ENCODE data around the gene CRTAC1.

CRTAC1 gene

DNA sequence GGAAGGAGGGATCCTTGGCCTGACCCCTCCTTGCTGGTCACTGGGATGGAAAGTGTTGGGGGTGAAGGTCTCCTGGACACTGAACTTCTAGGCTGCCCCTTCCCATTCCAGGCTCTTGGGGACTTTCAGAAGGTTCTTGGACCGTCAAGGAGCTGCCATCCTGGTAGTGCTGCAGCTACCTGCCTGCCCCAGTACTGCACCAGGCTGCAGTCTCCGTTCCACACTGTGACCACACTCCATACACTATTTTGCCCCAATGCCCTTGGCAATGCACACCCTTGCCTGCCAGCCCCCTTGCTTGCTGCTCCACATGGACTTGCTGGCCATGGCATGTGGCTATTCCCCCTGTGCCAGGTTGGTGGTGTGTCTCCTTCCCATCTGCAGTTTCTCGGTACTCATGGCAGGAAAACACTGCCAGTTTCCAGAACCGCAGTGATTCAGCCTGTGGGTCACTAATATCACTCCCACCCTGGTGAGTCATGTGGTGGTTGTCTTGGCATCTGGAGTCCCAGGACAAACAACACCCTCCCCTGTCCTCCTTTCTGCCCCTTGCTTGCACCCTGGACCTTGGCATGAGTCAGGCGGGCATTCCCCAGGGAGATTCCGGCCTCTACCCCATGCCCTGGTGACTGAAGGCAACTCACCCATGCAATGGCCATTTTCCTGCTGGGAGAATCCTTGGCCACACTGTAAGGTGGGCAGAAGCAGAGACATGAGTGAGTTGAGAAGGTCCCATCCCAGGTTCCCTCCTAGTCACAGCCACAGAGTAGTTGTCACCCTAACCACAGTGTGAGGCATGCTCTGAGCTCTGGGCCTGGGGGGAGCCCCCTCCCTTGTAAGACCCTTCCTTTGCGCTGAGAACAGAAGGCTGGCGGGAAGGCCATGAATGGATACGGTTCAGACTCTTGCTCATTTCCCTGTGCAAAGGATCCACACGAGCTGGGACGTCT lies 148.0 kb downstream of the CRTAC1 start:
- no peaks in the 10 kb centered on the region for H3K9me3 ChIP-seq
- no peak for TF ChIP-seq Cebpa-rat (IDR thresholded peaks at IDR 0.05)
- H3K4me3 ChIP-seq: no peak overlapping the region
- H3K36me3 ChIP-seq: no peaks in the 10 kb centered on the region
- H3K27ac ChIP-seq: no peak overlapping the region
- peaks cover 7% of the 10 kb centered on the region for H3K4me1 ChIP-seq
- no peaks in the 10 kb centered on the region for H3K27me3 ChIP-seq
- no peaks in the 10 kb centered on the region for H4K20me1 ChIP-seq
- H3K9ac ChIP-seq: no peak overlapping the region
- no peak overlapping the region for H3K4me2 ChIP-seq

DNA sequence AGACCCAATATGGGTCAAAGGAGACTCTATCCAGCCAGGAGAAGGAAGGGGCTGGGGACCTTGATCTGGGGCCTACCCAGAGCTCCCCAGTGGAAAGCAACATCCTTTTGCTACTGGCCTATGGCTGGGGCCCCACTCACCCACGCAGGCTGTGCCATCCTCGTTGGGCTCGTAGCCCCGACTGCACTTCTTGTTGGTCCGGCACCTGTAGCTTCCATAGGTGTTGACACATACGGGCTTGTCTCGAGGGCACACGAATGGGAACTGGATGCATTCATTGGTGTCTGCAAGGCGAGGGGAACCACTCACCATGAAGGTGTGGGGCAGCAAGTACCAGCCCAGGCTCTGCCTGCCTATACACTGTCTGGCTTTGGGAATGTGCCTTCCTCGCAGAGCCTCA lies 150.3 kb downstream of the CRTAC1 start:
- Histone ChIP-seq H3K36me3 (no peaks in the 10 kb centered on the region), H4K20me1 (no peaks in the 10 kb centered on the region), H3K4me2 (no peak overlapping the region), H3K27ac (no peak overlapping the region), H3K9ac (no peak overlapping the region), H3K4me1 (no peaks in the 10 kb centered on the region), H3K9me3 (no peaks in the 10 kb centered on the region), H3K27me3 (no peaks in the 10 kb centered on the region), H3K4me3 (no peak overlapping the region)
- no peak for TF ChIP-seq Cebpa-rat (IDR thresholded peaks at IDR 0.05)

GRCh38 chr10:97879241-97879640 lies 151.2 kb downstream of the CRTAC1 start:
- Histone ChIP-seq H3K9ac (no peak overlapping the region), H3K36me3 (no peaks in the 10 kb centered on the region), H3K4me1 (no peaks in the 10 kb centered on the region), H3K9me3 (no peaks in the 10 kb centered on the region), H3K4me3 (no peak overlapping the region), H4K20me1 (no peaks in the 10 kb centered on the region), H3K27me3 (no peaks in the 10 kb centered on the region), H3K4me2 (no peak overlapping the region), H3K27ac (no peak overlapping the region)
- TF ChIP-seq Cebpa-rat (IDR thresholded peaks at IDR 0.05): no peak

- Histone ChIP-seq H4K20me1 (no peaks in the 10 kb centered on the region), H3K9ac (no peak overlapping the region), H3K27me3 (no peaks in the 10 kb centered on the region), H3K9me3 (no peaks in the 10 kb centered on the region), H3K36me3 (no peaks in the 10 kb centered on the region), H3K4me1 (no peaks in the 10 kb centered on the region), H3K4me2 (no peak overlapping the region), H3K4me3 (no peak overlapping the region), H3K27ac (no peak overlapping the region)
- no peak for TF ChIP-seq Cebpa-rat (IDR thresholded peaks at IDR 0.05)
Observed at GRCh38 chr10:97876402-97876801, 154.0 kb downstream of the CRTAC1 start.

DNA sequence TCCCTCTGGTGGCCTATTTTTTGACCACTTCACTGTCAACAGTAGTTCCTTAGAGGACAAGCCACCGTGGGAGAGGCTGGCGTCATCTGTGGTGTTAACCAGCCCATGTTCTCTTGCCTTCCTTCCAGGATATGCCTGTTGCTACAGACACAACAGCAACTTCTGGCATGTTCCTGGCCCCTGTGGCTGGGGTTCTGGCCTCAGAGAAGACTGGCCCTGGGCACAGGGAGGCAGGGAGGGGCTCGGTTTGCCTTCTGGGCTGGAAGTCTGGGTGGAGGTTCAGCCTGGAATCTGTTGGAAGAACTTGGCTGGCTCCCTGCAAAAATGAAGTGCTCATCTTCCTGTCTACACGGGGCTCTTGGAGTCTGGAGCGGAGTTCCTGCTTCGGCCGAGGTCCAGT lies 155.0 kb downstream of the CRTAC1 start:
- TF ChIP-seq Cebpa-rat (IDR thresholded peaks at IDR 0.05): no peak
- H3K4me3 ChIP-seq: no peak overlapping the region
- H3K4me1 ChIP-seq: no peaks in the 10 kb centered on the region
- H3K27ac ChIP-seq: no peak overlapping the region
- H3K4me2 ChIP-seq: no peak overlapping the region
- no peaks in the 10 kb centered on the region for H4K20me1 ChIP-seq
- H3K36me3 ChIP-seq: no peaks in the 10 kb centered on the region
- no peak overlapping the region for H3K9ac ChIP-seq
- H3K9me3 ChIP-seq: no peaks in the 10 kb centered on the region
- H3K27me3 ChIP-seq: no peaks in the 10 kb centered on the region

DNA sequence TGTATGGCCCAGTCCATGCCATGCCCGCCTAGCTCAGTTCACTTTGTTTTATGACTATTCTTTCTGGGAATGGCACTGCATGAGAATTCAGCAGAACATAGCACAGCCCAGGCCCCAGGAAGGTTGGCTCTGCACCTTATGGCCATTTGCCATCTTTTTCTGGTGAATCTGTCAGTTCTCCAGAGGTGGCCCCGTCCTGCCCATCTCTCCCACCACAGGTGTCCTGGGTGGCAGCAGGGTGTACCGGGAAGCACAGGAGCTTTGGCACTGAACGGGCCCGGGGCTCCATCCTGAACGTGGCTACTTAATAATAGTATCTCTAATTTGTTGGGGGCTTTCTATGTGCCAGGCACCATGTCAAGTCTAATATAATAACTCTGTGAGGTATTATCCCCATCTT lies 156.1 kb downstream of the CRTAC1 start:
- Histone ChIP-seq H3K4me1 (peaks cover 9% of the 10 kb centered on the region), H3K4me3 (no peak overlapping the region), H3K36me3 (no peaks in the 10 kb centered on the region), H4K20me1 (no peaks in the 10 kb centered on the region), H3K27me3 (no peaks in the 10 kb centered on the region), H3K27ac (no peak overlapping the region), H3K4me2 (no peak overlapping the region), H3K9me3 (no peaks in the 10 kb centered on the region), H3K9ac (no peak overlapping the region)
- no peak for TF ChIP-seq Cebpa-rat (IDR thresholded peaks at IDR 0.05)

- no peak for TF ChIP-seq Cebpa-rat (IDR thresholded peaks at IDR 0.05)
- no peaks in the 10 kb centered on the region for H3K27me3 ChIP-seq
- H3K9me3 ChIP-seq: no peaks in the 10 kb centered on the region
- no peak overlapping the region for H3K4me2 ChIP-seq
- peaks cover 17% of the 10 kb centered on the region for H3K4me1 ChIP-seq
- no peaks in the 10 kb centered on the region for H3K36me3 ChIP-seq
- H3K4me3 ChIP-seq: no peak overlapping the region
- no peak overlapping the region for H3K27ac ChIP-seq
- no peaks in the 10 kb centered on the region for H4K20me1 ChIP-seq
- H3K9ac ChIP-seq: no peak overlapping the region
Observed at GRCh38 chr10:97873569-97873968, 156.9 kb downstream of the CRTAC1 start.

GRCh38 chr10:97870990-97871389 lies 159.4 kb downstream of the CRTAC1 start:
- Histone ChIP-seq H3K36me3 (no peaks in the 10 kb centered on the region), H3K4me1 (peaks cover 22% of the 10 kb centered on the region), H4K20me1 (no peaks in the 10 kb centered on the region), H3K4me2 (no peak overlapping the region), H3K9me3 (no peaks in the 10 kb centered on the region), H3K27ac (no peak overlapping the region), H3K4me3 (no peak overlapping the region), H3K27me3 (no peaks in the 10 kb centered on the region), H3K9ac (no peak overlapping the region)
- no peak for TF ChIP-seq Cebpa-rat (IDR thresholded peaks at IDR 0.05)

DNA sequence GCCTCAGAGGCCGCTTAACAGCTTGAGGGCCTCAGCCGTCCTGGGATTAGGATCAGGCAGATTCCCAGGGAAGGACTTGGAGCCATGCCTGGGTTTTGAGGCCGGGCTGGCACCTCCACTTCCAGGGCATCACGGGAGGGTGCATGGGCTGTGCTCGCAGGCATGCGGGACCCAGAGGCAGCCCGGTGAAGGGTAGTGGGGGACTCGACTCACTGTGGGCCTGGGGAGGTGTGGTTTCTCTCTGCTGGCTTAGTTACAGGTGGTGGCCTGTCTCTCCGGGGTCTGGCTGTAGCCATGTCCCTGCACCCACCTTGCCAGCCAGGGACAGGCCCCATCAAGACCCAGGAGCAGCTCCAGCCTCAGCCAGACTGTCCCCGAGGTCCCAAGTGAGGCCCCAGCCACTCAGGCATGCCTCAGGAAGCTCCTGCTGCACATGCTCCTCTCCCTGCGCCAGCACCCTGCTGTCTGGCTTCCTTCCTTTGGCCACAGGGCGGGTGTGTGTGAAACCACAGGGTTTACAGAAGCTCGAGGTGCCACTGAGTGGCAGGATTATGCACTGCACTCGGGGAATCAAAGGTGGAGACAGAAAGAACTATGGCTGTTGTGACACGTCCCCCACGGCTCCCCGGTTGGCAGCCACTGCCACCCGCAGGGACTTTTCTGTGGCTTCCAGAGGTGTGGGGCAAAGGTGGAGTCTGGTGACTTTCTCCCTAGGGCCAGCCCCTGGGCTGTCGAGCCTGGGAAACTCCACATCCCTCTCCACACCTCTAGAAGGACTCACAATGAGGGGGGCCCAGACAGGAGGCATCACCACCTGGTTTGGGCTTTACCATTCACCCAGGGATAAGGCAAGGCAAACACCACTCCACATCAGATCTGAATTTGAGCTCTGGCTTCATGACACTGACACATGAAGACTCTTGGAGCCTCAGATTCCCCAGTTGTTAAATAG lies 161.1 kb downstream of the CRTAC1 start:
- H3K27ac ChIP-seq: peak overlapping the region; percentile 45
- H3K4me1 ChIP-seq: peaks cover 22% of the 10 kb centered on the region
- H3K4me2 ChIP-seq: peak overlapping the region; percentile 83
- TF ChIP-seq Cebpa-rat (IDR thresholded peaks at IDR 0.05): no peak
- no peaks in the 10 kb centered on the region for H4K20me1 ChIP-seq
- H3K36me3 ChIP-seq: no peaks in the 10 kb centered on the region
- H3K27me3 ChIP-seq: no peaks in the 10 kb centered on the region
- no peak overlapping the region for H3K4me3 ChIP-seq
- H3K9ac ChIP-seq: 0 out of 2 replicates have a peak overlapping the region, but pooled peaks have one; percentile 21
- H3K9me3 ChIP-seq: no peaks in the 10 kb centered on the region

Data from BLaER1 (cell line).